NCI-H524 treated with DMSO at 0.1 percent for 48 hours (cell line): ENCODE data around the gene IL11.
"Not testable (repeated sequence)": the region's sequence is repeated elsewhere in the genome, so short reads cannot be mapped to it uniquely, and the experiment has no call there.

ENCODE experiments used
- DNase-seq: peaks from one replicate; lab custom pipeline; 2025; lab: John Stamatoyannopoulos, UW

Gene IL11

DNA sequence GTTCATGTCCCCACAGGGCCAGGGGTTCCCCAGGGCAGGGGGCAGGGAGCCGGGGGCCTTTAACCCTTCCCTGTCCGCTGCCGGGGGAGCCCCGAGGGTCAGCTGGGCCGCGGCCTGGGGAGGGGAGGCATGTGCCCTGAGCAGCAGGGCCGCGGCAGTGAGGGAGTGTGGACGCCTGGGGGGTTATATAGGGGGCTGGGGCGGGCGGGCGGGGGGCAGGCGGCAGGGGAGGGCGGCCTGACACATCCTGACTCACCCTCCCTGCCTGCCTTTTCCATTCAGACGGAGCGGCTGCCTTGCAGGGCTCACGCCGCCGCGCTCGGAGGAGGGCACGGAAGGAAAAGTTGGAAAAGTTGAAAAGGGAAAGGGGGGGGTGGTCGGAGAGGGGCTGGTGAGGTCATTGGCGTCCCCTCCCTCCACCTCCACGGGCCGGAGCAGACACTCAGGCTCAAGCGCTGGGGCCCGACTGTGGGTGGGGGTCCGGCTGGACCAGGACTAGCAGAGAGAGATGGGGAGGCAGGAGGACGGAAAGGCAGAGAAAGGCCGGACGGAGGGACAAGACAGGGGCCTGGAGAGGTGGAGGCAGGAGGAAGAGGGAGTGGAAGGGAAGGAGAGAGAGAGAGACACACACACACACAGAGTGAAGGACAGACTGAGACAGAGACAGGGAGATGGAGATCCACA lies at the start of gene IL11:
Gene IL11, minus strand, starts transcription at position 159 of the 684 bp plus-strand sequence. Its CDS starts 153 bp downstream, at position 6.
- DNase-seq = no peak

DNA sequence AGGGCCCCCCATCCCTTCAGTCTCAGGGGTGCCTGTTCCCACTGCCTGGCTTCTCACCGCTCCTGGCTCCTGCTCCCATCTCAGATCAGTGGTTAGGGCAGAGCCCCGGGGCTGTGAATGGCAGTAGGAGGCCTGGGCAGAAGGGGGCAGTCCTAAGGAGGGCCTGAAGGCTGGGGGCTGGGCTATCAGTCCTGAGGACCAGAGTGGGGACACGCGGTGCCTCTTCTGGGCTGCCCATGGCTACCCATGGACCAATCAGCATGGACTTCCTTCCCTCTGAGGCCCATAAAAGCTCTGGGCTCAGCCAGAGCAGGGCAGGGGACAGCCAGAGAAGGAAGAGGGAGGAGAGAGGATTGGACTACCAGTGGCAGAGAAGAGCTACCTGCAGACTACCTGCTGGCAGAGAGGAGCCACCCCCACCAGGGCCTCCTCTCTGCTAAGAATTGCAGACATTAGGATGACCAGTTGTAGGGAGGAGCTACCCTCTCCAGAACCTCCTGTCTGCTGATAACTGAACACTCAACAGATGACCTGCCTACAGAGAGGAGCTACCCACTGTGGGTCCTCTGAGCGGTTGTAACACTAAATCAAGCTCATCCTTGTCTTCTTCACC lies 49.5 kb upstream of the IL11 start:
- no peak for DNase-seq

- DNase-seq = no peak
These were observed 48.8 kb upstream of the IL11 start for GRCh38 chr19:55419103-55419502.

DNA sequence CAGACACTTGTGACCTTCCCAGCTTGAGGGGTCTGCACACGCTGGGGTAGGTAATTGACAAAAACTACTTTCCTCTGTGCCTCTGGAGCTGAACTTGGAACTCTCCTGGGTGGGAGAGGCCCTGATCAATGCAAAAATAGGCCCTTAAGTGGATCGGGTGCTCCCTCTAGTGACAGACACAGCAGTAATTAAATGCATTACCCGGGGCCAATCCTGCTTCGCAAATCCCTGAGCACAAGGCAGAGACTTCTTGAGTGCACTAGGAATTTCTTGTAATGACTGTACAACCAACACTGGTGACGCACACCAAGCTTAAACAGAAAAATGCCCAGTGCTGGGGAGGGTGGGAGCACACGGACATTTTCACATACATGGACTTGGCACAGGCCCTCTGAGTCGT lies 47.9 kb upstream of the IL11 start:
- DNase-seq = no peak

DNA sequence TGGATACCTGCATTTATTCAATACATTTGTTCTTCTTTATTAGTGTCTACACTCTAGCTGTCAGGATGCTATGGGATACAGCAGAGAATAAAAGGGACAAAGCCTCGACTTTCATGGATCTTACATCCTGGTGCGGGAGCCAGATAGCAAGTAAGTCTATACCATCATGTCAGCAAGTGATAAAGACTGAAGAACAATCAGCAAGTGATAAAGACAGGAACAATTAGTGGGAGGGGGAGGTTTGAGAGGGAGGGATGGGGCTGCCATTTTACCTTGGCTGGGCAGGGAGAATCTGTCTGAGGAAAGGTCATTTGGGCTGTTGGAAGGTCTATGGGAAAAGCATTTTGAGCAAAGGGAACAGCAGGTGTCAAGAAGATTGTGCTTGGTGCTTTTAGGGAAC lies 39.9 kb upstream of the IL11 start:
- DNase-seq = no peak

GRCh38 chr19:55409179-55409578 lies 38.9 kb upstream of the IL11 start:
- DNase-seq = not testable (repeated sequence)

DNA sequence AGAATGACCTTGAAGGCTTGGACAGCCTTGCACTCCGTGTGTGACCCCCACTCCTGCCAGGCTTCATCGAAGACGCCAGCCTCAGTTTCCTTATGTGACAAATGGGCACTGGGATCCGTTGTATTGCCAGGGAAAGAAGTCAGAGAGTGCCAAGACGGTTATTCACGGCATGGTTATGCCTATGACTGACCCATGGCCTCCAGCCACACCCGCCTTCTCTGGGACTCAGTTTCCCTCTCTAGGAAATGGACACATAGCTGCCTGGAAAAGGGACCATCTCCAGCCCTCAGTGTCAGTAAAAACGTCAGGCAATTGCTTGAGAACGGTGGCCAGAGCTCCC lies 38.2 kb upstream of the IL11 start:
- no peak for DNase-seq

DNA sequence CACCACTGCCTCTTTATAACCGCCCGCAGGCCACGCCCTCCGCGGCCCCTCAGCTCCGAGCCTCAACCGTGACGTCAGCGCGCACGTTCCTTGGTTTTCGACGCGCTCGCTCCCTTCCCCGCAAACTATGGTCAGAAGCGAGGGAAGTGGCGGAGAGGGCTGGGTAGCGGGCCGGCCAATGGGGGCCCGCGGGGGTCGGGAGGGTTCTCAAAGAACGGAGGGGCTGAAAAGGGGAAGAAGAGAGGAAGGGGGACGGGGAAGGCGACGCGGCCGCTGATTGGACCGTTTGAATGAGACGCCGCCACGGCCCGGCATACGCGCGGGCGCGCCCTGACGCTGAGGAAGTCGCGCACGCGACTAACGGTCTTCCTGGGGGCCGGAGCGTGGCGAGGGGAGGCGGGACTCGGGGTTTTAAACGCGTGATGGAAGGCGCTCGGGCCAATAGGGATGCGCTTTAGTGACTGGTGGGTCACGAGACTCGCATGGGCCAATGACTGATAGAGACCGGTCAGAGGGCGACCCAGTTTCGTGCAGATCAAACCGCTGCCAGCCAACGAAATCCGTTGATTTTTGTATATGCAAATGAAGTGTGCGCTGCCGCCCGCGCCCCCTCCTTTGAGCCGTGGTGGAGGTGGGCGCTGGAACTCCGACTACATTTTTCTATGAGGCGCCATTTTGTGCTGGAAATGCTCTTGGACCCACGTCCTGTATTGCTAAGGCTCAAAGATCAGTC lies 37.7 kb upstream of the IL11 start:
- peak; percentile 94 for DNase-seq

DNA sequence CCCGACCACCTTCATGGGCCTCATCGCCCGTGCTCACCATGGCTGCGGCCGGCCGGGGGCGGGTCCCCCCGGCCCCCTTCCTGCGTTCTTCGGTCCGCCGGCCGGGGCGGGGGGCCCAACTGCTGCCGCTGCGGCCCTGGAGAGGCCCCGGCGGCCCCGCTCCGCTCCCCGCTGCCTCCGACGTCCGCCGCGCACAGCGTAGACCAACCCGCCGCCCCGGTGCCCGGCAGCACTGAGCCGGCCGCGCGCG lies 37.2 kb upstream of the IL11 start, which contains the start of gene UBE2S:
Gene UBE2S, minus strand, starts transcription at position 239 of the 250 bp plus-strand sequence. Its CDS starts 199 bp downstream, at position 40.
- DNase-seq = not testable (repeated sequence)

- no peak for DNase-seq
These were observed 36.7 kb upstream of the IL11 start for GRCh38 chr19:55406826-55407549.

DNA sequence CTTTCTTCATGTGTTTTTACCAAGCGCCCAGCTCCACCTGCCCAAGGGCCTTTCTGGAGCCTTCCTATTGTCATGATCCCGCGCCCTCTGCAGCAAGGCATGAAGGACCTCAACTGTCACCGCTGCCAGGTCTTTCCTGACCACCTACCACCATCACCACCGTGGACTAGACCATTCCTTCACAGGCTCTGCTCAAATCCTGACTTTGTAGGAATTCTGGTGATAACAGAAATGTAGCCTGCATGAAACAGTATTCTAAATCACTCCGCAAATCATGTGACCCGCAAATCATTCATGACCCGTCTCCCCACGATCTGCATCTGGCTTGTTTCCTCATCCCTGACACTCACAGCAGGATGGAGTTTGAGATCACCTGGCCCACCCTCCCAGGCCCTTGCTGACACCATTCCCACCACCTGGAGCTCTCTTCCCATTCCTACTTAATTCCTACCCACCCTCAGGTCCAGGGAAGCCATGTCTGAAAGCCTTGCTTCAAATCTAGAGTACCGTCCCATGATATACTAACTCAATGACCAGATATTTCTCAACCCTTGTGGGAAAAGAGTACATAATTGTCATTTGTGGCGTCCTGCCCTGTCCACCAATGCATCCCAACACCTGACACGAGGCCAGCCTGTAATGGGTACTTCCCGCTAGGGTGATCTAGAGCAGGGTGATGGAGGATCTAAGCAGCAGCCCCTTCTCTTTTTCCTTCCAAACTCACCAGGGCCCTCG lies 36.0 kb upstream of the IL11 start:
- no peak for DNase-seq

GRCh38 chr19:55405638-55406037 lies 35.4 kb upstream of the IL11 start:
- DNase-seq = no peak

DNA sequence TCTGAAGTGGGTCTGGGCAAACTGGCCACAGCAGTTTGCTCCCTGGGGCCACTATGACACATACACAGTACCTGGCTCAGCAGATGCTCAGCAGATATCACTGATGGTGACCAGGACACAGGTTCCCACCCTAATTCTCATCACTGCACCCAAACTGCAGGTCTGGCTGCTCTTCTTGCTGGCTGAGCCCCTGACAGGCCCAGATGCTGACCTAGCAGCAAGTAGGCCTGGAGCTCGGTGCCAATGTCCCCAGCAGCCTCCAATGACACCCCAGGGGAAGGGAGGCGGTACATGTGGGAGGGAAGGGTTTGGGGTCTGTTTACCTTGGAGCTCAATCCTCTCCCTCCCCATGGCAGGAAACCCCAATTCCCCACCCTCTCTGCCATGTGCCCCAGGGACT lies 32.2 kb upstream of the IL11 start:
- DNase-seq = no peak

DNA sequence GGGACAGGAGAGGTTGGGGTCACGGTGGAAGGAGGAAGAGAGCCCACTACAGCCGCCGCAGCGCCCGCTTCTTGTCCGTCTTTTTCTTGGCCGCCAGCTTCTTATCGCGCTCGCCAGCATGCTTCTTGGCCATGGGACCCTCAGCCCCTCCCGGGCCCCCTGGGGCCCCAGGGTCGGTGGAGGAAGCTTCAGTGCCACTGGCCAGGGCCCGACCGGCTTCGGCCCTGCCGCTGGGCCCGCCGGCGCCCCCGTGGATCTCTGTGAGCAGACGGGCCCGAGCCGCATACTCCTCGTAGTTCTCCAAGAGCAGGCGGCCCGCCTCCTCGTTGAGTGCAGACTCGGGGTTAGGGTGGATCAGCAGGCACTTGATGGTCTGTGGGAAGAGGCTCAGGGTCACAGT lies 31.1 kb upstream of the IL11 start:
- not testable (repeated sequence) for DNase-seq

DNA sequence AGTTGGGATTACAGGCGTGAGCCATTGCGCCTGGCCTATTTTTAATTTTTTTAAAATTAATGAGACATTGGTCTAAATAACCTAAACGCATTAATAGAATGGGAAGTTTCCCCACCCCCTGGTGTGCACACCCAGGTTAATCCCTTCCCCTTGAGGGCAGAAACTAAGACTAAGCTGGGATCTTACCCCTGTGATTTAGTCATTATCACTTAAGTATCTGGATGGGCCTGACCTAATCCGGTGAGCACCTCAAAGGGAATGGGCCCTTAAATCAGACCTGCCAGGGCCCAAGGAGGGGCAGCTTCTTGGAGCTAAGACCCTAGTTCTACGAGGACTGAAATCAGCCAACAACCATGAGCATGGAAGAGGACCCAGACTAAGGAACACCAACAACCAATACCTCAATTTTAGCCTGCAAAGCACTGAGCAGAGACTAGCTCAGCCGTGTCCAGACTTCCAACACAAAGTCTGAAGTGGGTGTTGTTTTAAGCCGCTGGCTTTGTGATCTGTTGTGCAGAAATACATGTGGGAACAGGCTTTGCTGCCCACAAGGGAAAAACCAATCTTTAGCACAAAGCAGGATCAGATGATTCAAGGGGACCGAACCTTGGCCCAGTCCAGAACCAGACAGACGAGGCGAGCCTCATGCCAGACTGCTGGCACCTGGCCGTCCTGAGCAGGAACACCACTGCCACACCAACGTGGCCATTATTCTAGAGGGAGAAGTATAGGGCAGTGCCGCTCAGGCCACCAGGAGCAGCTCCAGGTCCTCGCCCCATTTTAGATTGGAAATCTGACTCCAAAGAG lies 30.2 kb upstream of the IL11 start:
- DNase-seq = no peak

DNA sequence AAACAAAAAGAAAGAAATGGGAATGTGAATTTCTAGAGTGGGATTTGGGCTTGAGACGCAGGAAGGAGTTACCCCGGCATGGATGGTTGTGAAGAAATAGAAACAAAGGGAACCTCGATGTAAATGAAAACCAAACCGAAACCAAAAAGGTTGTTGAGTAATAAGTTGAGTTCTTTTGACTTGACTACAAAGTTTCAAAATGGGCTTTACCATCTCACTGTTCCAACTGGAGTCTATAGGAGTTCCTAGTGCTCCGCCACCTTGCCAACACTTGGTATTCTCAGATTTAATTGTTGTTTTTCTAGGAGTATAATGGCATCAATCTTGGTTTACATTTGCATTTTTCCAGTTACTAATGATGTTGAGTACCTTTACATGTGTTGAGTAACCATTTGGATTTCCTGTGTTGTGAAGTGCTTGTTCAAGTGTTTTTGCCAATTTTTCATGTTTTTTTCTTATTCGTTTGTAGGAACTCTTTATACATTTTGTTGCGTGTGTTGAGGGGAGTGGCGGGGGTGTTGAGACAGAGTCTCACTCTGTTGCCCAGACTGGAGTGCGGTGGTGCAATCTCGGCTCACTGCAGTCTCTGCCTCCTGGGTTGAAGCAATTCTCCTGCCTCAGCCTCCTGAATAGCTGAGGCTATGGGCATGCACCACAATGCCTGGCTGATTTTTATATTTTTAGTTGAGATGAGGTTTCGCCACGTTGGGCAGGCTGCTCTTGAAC lies 28.1 kb upstream of the IL11 start:
- no peak for DNase-seq

DNA sequence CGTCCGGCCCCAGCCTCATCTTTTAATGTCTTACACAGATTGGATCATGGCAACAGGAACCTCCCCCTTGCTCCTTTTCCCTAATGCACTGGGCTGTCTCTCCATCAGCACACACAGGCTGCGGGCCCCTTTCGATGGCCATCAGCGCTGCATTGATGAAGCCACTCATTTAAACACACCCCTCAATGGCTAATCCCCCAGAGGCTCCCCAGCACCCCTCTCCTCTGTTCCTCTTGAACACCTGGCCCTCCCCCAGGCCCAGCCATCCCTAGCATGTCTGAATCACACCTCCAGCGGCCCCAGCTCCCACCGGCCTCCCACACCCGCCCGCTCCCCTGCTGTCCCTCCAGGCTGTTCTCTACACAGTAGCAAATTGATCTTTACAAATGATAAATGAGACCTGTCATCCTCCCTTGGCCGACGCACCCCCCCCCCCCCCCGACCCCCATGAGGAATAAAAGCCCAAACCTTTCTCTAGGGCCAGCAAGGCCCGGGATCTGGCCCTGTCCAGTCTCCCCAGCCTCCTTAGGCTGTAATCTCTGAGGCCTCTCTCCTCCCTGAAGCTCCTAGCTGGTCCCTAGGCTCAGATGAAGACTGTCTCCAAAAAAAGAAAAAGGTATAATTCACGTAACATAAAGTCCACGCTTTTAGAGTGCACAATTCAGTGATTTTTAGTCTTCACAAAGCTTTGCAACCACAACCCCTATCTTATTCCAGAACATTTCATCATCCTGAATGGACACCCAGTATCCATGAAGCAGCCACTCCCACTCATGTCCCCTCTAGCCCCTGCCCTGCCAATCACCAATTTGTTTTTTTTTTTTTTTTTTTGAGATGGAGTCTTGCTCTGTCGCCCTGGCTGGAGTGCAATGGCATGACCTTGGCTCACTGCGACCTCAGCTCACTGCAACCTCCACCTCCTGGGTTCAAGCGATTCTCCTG lies 22.8 kb upstream of the IL11 start:
- no peak for DNase-seq

GRCh38 chr19:55391702-55392615 lies 21.7 kb upstream of the IL11 start:
- DNase-seq = no peak
